T follicular helper cell (primary cell): ENCODE measurements around the gene TXNRD3.
A peak's percentile ranks its signal among the peaks of the same experiment; 100 is the strongest.

ENCODE experiments used
- DNase-seq: peaks from one replicate; pipeline ENCODE4 v3.0.0-alpha.2; 2020; ENCODE audit warnings: low read depth
- total RNA-seq, 2 experiments: gene quantifications; one replicate each; lab custom pipeline; 2026; lab: John Stamatoyannopoulos, UW

TXNRD3 gene
- total RNA-seq = 2.7 to 3.3 reads per million in 2 experiments

DNA sequence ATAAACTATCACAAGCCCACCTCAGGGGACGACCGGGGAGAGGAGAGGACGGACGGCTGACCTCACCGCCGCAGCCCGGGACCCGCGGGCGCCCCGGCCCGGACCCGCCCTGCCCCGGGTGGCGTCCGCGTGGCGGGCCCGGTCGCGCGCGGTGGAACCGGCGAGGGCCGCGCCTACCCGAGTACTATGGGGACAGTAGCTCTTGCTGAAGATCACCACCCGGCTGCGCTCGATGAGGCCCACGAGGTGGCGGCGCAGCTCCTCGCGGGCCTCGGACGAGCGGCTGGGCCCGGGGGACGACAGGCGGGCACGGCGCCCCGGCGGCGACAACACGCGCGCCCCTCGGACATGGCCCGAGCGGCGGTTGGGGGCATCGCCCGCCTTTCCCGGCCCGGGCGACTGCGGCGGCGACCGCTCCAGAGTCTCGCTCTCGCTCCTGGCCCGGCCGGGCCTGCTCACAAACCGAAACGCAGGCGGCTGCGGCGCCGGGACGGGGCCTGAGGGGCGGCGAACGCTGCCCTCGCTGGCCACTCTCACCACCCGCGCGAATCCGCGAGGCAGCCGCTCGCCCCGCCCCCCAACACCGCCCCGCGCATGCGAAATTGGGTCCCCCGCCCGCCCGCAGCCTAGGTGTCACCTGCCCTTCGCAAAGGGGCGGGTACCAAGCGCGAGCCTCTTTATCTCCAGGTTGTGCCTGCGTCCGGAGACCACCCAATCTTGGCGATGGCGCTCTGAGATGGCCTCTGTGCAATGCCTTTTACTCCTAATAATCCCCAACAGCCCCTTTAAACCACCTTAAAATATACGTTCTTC is at the start of gene TXNRD3:
TSS of gene TXNRD3 (minus strand) at position 554 of the 813 bp plus-strand sequence.
- peak; percentile 53 for DNase-seq

DNA sequence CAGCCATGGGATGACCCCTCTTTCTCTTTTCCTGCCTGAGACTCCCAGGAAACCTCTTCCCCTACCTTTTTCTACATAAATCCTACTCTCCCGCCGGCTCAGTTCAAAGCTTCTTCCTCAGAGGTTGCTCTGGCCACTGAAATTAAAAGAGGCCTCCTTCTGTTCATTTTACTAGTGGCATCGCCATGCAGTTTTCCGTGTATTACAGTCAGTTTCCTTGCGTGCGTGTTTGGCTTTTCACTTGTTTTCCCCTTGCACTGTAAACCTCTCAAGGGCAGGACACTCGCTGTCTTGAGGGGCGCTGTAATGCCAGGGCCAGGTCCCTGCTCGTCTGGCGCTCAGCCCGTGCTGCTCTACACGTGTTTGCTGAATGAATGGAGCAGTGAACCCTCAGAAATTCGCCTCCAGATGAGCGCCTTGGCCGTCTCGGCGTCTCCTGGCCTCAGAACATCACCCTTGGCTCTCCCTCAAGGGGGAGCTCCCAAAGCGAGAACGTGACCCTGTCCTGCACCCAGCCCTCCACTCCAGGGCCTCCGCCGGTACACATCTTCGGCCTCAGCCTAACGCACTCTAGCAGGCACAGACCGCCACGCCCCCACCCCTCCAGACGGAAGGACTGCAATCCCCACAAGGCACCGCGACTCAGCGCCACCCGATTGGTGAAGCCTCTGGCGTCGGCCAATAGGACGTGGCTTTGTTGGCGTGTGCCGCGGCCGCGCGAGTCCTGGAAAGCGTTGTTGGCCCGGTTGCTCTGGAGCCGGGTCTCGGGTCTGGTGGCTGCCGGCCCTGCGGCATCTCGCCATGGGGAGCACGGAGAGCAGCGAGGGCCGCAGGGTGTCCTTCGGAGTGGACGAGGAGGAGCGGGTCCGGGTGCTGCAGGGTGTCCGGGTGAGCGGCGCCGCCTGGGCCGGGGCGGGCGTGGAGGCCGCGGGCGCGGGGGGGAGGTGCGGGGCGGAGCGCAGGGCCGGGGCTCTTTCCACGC is 48.9 kb upstream of the TXNRD3 start, which contains the start of gene CHCHD6:
TSS of gene CHCHD6 (plus strand) at position 729 of the 982 bp plus-strand sequence. CDS start at position 802, 73 bp downstream.
- DNase-seq = peak; percentile 92

DNA sequence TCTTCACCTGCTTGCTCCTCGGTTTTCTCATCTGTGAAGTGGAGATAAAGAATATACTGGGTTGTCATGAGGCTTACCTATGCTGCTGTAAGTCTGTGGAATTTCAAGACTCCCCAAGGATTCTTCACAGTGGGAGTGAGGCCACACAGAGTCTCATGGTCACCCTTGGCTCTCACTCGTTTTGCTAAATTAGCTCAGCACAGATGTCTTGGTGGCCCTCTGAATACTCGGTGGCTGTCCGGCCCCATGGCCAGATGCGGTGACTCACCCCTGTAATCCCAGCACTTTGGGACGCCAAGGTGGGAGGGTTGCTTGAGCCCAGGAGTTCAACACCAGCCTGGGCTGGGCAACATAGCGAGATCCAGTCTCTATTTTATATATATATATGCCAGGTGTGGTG is 44.1 kb upstream of the TXNRD3 start:
- no peak for DNase-seq

DNA sequence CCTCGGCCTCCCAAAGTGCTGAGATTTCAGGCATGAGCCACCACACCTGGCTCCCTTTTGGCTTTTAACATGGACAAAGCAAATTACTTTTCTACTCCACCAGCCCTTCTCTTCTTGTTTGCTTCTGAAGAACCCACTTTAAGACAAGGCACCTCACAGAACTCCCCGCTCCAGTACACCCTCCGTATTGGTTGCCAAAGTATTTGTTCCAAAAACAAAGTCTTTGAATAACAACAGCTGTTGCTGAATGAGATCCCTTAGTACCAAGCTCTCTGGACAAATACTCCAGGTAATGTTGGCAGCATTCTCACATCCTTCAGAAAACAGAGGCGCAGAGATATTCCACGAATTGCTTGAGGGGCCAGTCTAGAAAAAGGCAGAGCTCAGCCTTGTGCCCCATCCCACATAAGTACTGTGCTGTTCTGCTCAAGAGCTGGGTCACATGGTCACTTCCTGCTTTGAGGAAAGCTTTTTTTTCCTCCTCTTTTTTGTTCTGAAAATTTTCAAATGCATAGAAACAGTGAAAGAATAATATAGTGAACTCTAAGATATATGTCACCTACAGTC is 41.9 kb upstream of the TXNRD3 start:
- no peak for DNase-seq

DNA sequence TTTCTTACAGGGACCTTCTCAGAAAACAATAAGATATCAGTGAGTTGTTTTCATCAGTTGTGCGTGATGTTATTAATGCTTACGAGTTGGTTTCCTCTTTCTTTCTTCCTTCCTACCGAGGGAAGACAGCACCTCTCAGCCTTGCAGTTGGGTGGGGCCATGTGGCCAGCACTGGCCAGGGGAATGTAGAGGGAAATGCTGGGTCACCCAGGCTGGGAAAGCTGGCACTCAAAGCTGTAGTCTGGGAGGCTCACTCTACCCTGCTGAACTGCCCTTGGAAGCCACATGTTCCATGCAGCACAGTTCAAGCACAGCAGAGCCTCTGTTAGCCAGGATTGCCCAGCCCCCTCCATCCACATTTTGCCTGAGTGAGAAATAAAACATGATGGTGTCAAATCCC is 39.0 kb upstream of the TXNRD3 start:
- no peak for DNase-seq

DNA sequence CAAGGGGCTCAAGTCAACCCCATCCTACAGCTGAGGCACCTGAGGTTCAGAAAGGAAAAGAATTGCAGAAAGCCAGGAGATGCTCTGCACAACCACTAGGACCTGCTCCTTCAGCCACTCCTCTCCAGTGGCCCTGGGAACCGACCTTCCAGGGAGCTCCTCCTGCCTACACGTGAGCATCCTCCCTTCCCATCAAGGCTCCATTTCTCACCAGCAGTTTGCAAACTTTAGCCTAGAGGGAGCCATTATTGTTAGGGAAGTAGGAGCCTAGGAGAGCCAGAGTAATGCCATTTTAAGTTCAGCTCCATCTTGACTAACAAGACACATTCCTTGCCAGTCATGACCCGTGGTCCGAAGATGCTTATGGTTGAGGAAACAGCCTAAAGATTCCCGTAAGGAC is 37.9 kb upstream of the TXNRD3 start:
- DNase-seq = no peak

DNA sequence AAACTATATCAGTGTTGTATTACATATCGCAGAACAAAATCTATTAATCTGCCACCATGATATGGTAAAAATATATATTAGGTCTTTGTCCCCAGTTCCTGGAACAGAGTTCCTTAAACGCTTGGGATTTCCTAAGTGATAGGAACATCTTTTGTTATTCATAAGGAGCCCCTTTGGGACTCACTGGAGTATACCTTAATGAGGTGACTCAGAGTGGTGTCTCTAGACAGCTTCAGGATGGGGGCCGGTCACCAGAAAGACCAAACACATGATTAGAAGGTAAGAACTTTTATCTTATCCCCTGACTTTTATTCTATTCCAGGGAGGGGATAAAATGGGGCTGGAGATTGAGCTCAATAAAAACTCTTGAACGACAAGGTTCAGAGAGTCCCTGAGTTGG is 36.8 kb upstream of the TXNRD3 start:
- DNase-seq = no peak

DNA sequence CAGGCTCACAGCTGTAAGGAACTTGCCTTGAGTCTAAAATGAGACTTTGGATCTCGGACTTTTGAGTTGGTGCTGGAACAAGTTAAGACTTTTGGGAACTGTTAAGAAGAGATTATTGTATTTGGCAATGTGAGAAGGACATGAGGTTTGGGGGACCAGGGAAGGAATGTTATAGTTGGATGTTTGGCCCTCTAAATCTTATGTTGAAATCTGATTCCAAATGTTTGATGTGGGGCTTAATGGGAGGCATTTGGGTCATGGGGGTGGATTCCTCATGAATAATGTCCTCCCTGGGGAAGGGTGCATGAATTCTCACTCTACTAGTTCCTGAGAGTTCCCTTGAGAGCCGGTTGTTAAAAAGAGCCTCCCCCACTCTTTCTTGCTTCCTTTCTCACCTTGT is 30.6 kb upstream of the TXNRD3 start:
- DNase-seq = no peak

DNA sequence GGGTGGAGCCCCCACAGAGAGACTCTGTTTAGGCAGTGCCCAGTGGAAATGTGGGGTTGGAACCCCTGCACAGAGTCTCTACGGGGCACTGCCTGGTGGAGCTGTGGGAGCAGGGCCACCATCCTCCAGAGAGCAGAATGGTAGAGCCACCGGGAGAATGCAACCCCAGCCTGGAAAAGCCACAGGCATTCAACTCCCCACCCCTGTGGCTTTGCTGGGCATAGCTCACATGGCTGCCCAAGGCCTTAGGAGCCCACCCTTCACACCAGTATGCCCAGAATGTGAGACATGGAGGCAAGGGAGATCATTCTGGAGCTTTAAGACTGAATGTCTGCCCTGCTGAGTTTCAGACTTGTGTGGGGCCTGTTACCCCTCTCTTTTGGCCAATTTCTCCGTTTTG is 30.1 kb upstream of the TXNRD3 start:
- no peak for DNase-seq

DNA sequence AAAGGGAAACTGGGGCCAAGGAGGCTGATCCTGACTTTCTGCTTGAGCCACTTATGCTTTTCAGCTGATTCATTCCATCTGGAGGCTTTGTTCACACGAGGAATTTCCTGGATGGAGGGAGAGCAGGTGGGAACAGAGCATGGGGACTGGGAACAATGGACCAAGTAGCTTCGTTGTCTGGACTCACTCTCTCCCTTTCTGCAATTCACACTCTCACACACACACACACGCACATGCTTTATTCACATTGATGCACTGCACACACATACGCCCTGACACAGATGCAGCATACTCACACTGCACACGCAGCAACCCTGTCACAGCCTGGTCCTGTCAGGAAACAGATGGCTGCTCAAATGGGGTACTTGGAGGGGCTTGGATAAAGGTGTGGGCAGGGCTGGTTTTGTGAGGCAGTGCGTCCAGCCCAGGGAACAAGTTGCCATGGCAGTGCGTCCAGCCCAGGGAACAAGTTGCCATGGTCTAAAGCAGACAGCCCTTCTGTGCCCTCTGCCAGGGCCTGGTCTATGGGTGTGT is 29.4 kb upstream of the TXNRD3 start:
- DNase-seq = no peak

DNA sequence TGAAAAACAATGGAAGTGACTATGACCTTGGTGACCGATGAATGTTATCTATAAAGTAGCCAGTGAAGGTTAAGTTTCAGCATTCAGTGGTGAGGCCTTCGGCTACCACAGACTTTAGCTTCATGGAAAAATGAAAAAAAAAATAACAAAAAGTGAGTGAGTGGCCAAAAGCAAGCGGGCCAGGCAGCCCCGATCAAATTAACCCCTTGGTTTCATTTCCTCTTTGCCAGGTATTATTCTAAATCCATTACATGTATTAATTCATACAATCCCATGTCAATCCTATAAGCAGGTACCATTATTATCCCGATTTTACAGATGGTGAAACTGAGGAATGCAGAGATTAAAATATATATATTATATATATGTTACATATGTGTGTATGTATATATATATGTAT is 28.1 kb upstream of the TXNRD3 start:
- no peak for DNase-seq

DNA sequence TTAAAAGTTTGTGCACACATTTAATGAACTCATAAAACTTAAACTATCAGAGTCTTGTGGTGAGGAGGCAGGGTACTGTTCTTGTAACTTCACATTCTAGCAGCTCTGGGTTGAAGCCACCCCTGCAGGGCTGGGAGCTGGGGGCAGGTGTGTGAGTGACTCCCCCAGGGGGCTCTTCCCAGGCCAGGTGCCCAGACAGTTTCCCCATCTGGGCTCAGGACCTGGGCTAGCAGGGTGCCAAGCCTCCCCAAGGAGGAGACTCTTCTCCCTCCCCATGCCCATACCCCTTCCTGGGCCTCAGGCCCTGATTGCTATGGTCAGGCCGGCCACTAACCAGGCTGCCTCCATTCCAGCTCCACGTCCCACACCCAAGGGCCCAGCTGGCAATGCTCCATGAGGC is 27.1 kb upstream of the TXNRD3 start:
- no peak for DNase-seq

DNA sequence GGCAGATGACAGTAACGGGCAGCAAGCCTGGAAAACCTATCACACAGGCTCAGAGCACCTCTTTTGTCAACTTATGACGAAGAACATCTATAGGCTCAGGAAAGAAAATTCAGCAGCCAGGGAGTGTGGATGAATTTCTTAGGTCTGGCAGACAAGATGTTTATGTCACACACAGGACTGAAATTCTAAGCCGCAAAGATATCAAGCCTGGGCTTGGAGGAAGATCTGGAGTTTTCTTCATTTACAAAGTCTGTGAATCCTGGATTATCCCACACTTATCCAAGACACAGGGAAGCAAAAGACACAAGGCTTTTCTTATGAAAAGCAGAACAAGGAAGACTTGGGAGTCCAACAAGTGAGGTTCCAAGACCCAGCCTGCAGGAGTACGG is 25.7 kb upstream of the TXNRD3 start:
- no peak for DNase-seq

DNA sequence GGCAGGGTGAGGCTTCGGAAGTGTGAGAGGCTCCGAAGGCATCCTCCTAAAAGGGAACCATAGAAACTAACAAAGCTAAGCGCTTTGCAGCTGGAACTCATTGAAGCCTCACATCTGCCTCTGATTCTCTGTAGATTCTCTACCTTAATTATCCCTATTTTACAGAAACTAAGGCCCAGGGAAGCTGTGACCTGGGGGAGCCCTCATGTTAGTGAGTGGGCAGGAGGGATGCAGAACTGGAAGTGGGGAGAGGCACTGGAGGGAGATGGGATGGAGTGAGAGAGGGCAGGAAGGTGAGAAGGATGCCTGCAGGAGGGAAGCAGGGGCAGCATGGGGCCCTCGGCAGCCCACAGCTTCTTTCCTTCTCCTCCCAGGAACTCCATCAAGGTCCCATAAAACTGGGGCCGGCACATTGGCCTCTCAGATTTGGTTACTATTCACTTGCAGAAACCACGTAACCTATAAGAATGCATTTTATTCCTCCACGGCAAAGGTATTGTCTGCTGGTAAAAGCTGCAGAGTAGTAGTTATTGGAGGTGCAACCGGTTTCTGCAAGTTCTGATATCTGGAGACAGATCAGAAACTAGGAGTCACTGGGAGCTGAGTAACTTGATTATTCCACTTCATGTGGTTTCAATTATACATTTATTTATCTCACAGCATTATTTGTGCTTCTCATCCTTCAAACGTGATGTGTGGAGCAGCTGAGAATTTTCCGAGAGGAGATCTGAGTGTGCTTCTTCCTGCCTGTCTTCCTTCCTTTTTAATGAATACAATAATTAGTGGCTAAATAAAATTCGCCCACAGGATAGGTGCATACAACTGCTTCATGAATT is 25.1 kb upstream of the TXNRD3 start:
- no peak for DNase-seq

DNA sequence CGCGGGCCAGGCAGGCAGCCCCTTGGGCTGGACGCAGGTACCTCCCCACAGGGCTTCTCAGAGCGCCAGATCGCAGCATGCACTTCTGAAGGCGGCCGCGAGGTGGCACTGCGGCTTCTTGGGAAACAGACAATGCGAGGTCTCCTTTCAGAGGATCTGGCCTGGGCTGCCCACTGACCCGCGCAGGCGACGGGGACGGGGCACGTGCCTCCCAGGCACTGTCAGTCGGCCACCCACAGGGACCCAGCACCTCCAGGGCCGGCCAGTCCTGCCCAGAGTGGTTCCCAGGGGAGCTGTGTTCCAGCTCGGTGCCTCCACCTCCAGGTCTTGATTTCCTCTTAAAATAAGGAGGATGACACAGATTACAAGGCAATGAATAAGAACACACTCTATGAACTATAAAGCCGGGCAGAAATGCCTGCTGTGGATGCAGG is 24.4 kb upstream of the TXNRD3 start:
- peak; percentile 49 for DNase-seq

DNA sequence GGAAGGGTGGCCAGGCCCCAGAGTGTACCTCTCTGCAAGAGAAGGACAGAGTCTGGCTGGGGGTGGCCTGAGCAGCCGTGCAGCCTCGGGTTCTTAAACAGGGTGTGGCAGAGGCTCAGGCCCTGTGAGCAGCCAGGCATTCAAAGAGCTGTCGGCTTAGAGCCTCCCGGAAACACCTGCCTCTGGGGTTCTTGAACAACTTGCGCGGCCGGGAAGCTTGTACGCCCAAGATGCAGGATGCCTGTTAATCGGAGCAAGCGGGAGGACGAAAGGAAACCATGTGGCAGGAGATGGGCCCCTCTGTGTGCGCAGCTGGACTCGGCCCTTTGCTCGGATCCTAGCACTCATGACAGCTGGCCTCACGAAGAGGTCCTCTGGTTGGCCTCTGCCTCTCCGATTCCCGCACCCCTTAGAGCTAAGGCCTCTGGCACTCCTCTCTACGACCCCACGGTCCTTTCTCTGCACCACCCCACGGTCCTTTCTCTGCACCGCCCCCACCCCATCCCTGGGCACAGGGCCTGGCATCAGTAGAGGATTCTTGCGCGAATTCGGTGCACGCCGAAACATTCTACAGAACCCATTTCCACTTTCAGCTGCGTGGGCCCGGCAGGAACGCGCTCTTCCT is 23.9 kb upstream of the TXNRD3 start:
- DNase-seq = no peak

DNA sequence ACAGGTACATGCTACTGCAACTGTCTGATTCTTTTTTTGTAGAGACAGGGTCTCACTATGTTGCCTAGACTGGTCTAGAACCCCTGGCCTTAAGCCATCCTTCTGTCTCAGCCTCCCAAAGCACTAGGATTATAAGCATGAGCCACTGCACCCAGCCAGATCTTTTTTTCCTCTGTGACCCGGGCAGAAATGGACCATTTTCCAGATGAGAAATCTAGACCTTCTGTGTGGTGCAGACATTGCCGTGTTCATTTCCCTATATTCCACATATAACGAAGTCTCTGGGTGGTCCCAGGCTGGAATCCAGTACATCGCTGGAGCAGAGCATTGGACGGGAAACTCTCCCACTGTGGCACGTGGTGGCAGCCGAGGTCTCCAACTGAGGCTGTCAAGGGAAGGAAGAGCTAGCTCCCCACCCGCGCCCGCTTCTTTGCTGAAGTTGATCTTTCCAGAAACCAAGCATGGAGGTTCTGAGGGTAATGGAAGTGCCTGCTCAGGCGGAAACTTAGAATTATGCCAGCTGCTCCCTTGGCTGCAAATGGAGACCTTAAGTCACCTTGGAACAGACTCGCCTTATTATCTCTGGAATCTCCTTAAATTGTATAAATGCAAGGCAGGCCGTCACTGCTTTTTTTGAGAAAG is 23.1 kb upstream of the TXNRD3 start:
- DNase-seq = no peak

DNA sequence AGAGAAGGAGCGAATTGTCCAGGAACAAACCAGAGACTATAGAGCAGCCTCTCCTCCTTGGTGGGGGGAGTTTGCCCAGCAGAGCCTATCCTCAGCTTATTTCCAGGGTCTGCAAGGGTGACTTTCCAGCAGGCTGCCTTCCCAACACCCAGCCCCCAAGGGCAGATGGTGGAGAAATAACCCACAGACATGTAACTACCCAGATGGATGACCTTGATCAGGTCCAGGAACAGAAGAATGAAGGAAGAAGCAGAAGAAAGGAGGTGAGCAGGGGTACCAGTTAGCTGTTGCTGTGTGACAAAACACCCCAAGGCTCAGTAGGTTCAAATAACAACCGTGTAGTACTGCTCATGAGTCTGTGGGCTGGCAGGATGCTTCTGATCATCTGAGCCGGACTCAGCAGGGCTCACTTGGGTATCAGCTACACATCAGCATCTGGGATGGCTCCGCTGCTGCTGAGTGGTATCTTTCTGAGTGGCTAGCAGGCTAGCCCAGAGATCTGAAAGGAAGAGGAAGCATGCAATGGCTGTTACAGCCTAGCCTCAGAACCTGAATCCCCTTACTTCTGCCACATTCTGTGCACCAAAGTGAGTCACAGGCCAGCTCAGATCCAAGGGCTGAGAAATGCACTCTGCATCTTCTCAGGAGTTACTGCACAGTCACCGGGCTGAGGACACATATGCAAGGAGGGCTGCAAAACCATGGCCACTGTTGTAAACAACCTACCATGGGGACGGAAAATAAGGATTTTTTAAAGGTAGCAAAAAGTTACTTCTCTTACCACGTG is 22.2 kb upstream of the TXNRD3 start:
- DNase-seq = no peak

DNA sequence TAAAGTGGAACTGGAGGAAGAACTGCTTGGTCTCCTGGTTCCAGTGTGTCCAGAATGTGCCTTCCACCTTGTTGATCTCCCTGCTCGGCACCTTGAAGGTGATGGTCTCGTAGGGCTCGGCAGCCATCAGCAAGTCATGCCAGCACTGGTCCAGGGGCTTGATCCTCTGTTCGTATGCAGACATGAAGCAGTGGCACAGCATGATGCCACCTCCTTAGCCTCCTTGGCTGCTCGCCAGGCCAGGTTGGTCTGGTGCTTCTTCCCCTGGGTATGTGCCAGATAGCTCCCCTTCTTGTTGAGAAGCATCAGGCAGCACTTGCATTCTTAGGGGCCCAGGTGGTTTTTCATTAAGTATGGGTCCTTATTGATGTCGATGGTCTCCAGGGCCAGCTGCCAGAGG is 17.8 kb upstream of the TXNRD3 start:
- DNase-seq = no peak
